ENCODE results near the gene AXDND1. TPM values are rescaled to one million over a fixed set of nuclear protein-coding genes. Genes with fewer than 3 reads are reported as not detected.
"Not testable (repeated sequence)": the region's sequence is repeated elsewhere in the genome, so short reads cannot be mapped to it uniquely, and the experiment has no call there.

The AXDND1 gene
- polyA plus RNA-seq, 1 of the 3 experiments (the other 2 are of a cell fraction): 0.16 TPM

GRCh38 chr1:179448437-179449149 is 82.8 kb downstream of the AXDND1 start (continued):
- TF ChIP-seq ZBTB33 (IDR thresholded peaks at IDR 0.05; ENCODE audit: borderline replicate concordance, low read depth): no peak
- TF ChIP-seq FOXJ3 (CRISPR knock-in tag; IDR thresholded peaks at IDR 0.05): no peak

- POLR2A ChIA-PET; H3K4me3 ChIP-seq (ENCODE audit: low read depth in 2 of 2, low read length in 1 of 2); H2AFZ ChIP-seq (ENCODE audit: low read depth); CTCF ChIA-PET; H3K27ac ChIP-seq (ENCODE audit: low read depth in 2 of 2, low read length in 1 of 2); H3K9ac ChIP-seq; H3K9me2 ChIP-seq; H3K79me2 ChIP-seq (ENCODE audit: insufficient read depth); DNase-seq; H3K9me3 ChIP-seq; H4K20me1 ChIP-seq (ENCODE audit: insufficient read depth); H3K4me1 ChIP-seq (ENCODE audit: control insufficient read depth in 1 of 2, insufficient read depth in 2 of 2, low read depth in 1 of 2, low read length in 1 of 2); H3K4me2 ChIP-seq; H3F3A ChIP-seq (replicated peaks; ENCODE audit: insufficient read depth); H3K27me3 ChIP-seq (ENCODE audit: insufficient read depth); H3K36me3 ChIP-seq (replicated peaks in 1 of 2; ENCODE audit: control insufficient read depth in 1 of 2, insufficient read depth in 2 of 2, low read length in 1 of 2): not testable (repeated sequence)
- 9% methylated on average over 2 of the region's 2 CpGs for WGBS (ENCODE audit: low lambda C conversion rate)
Observed at GRCh38 chr1:179459606-179460206, 93.9 kb downstream of the AXDND1 start.

GRCh38 chr1:179465661-179466060 is 99.9 kb downstream of the AXDND1 start:
- H3K9ac ChIP-seq; H3K36me3 ChIP-seq (replicated peaks in 1 of 2; ENCODE audit: control insufficient read depth in 1 of 2, insufficient read depth in 2 of 2, low read length in 1 of 2); POLR2A ChIA-PET; H3K27me3 ChIP-seq (ENCODE audit: insufficient read depth); DNase-seq; H3F3A ChIP-seq (replicated peaks; ENCODE audit: insufficient read depth); H3K4me1 ChIP-seq (ENCODE audit: control insufficient read depth in 1 of 2, insufficient read depth in 2 of 2, low read depth in 1 of 2, low read length in 1 of 2); H3K9me3 ChIP-seq; H3K4me2 ChIP-seq; H3K4me3 ChIP-seq (ENCODE audit: low read depth in 2 of 2, low read length in 1 of 2); H2AFZ ChIP-seq (ENCODE audit: low read depth); H3K27ac ChIP-seq (ENCODE audit: low read depth in 2 of 2, low read length in 1 of 2); CTCF ChIA-PET; H4K20me1 ChIP-seq (ENCODE audit: insufficient read depth); H3K9me2 ChIP-seq; H3K79me2 ChIP-seq (ENCODE audit: insufficient read depth): not testable (repeated sequence)
- 13% methylated on average over 4 of the region's 11 CpGs for WGBS (ENCODE audit: low lambda C conversion rate)

GRCh38 chr1:179474713-179475112 is 108.9 kb downstream of the AXDND1 start:
- 0% methylated on average over 2 of the region's 3 CpGs for WGBS (ENCODE audit: low lambda C conversion rate)
- H4K20me1 ChIP-seq (ENCODE audit: insufficient read depth): no peaks in the 10 kb centered on the region
- POLR2A ChIA-PET: no interaction called here
- TF ChIP-seq NRF1 (IDR thresholded peaks at IDR 0.05; ENCODE audit: low read depth, low read length) (no peak), RFX5 (IDR thresholded peaks at IDR 0.05; ENCODE audit: low read length) (no peak), FOXJ3 (CRISPR knock-in tag; IDR thresholded peaks at IDR 0.05) (no peak), ZBTB33 (IDR thresholded peaks at IDR 0.05; ENCODE audit: borderline replicate concordance, low read depth) (no peak), IRF3 (IDR thresholded peaks at IDR 0.05; ENCODE audit: low read depth, low read length) (no peak), TCF12 (IDR thresholded peaks at IDR 0.05) (no peak), CTCF (IDR thresholded peaks at IDR 0.05) (no peak), NFIC (IDR thresholded peaks at IDR 0.05; ENCODE audit: borderline replicate concordance) (no peak), ELF1 (IDR thresholded peaks at IDR 0.05) (no peak), PBX3 (IDR thresholded peaks at IDR 0.05) (no peak)

More at GRCh38 chr1:179474713-179475112, 108.9 kb downstream of the AXDND1 start:
- no peaks in the 10 kb centered on the region for H3K79me2 ChIP-seq (ENCODE audit: insufficient read depth)
- no peak overlapping the region for H3K9ac ChIP-seq
- H3K4me2 ChIP-seq: no peak overlapping the region
- no peak for DNase-seq
- H3F3A ChIP-seq (replicated peaks; ENCODE audit: insufficient read depth): no peaks in the 10 kb centered on the region
- no peaks in the 10 kb centered on the region for H3K36me3 ChIP-seq (replicated peaks in 1 of 2; ENCODE audit: control insufficient read depth in 1 of 2, insufficient read depth in 2 of 2, low read length in 1 of 2)
- no peaks in the 10 kb centered on the region for H3K9me3 ChIP-seq
- H3K9me2 ChIP-seq: no peaks in the 10 kb centered on the region
- H2AFZ ChIP-seq (ENCODE audit: low read depth): no peak overlapping the region
- CTCF ChIA-PET: no interaction called here
- H3K27ac ChIP-seq (ENCODE audit: low read depth in 2 of 2, low read length in 1 of 2): no peak overlapping the region
- H3K4me1 ChIP-seq (ENCODE audit: control insufficient read depth in 1 of 2, insufficient read depth in 2 of 2, low read depth in 1 of 2, low read length in 1 of 2): no peaks in the 10 kb centered on the region
- H3K27me3 ChIP-seq (ENCODE audit: insufficient read depth): no peaks in the 10 kb centered on the region
- no peak overlapping the region for H3K4me3 ChIP-seq (ENCODE audit: low read depth in 2 of 2, low read length in 1 of 2)

Data from SK-N-SH (cell line).